Measurements from ENCODE around the gene NAXD.
"Not testable (repeated sequence)": the region's sequence is repeated elsewhere in the genome, so short reads cannot be mapped to it uniquely, and the experiment has no call there.

NAXD gene

DNA sequence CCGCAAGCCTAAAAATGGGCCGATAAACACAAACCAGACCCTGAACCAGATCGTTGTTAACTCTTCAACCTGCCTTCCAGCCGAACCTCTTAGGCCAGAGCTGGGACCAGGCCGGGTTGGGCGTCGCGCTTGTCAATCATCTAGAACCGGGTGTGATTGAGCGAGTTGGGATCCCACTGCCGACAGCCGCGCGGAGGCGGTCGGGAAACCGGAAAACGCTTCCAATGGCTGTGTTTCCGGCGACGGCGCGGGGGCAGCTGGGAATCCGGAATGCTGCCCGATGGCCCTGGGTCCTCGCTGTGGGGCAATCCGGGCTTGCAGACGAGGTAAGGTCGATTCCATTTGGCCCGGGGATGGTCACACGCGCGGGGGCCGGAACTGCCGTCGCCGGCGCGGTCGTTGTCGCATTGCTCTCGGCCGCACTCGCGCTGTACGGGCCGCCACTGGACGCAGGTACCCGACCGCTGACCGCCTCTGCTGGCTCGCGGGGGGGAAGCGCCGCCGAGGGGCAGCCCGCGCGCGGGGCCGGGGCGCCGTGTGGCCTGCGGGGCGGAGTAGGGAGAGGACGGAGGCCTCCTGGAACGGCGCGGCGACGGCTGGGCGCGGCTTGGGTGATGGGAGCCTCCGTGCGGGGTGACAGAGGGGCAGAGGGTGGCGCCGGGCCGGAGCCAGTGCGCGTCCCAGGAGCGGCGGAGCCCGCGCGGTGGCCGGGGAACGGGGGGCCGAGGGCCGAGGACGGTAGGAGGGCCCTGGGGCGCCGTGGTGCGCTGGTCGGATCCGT is at the start of gene NAXD:
TSS of gene NAXD (plus strand) at position 224 of the 781 bp plus-strand sequence. CDS start at position 281, 57 bp downstream.
- TF ChIP-seq CTCF (IDR thresholded peaks at IDR 0.05; ENCODE audit: insufficient read depth, low read length, poor library complexity, severe bottlenecking): no peak
- Histone ChIP-seq H3K36me3 (ENCODE audit: control insufficient read depth, insufficient read depth, low read length) (peaks cover 1% of the 10 kb centered on the region; the same call in 1 of the 2 replicates), H3K4me3 (replicated peaks; ENCODE audit: low read depth, low read length) (peak within 1 kb of the TSS; percentile 87), H3K27me3 (replicated peaks; ENCODE audit: control insufficient read depth, insufficient read depth, low read length) (no peaks in the 10 kb centered on the region)
- peak; percentile 90 for DNase-seq (ENCODE audit: extremely low read depth, insufficient read length)

DNA sequence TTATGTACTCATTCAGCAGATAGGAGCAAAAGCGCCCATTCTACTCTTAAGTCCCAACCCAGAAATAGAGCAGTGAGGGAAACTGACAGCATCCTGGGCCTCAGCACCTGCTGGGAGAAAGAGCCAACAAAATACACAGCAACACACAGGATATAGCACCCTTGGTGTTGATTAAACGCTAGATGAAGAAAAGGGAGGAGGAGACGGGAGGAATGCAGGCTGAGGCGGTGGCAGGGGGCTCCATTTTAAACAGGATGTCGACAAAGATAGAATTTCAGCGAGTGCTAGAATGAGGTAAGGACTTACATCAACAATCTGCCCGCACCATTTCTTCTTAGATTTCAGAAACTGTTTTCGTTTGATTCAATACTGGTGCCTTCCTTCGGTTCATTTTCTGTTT is 49.2 kb upstream of the NAXD start:
- Histone ChIP-seq H3K27me3 (replicated peaks; ENCODE audit: control insufficient read depth, insufficient read depth, low read length) (no peaks in the 10 kb centered on the region; the same call in 1 of the 2 replicates), H3K4me3 (replicated peaks; ENCODE audit: low read depth, low read length) (no peak overlapping the region), H3K36me3 (ENCODE audit: control insufficient read depth, insufficient read depth, low read length) (no peaks in the 10 kb centered on the region)
- TF ChIP-seq CTCF (IDR thresholded peaks at IDR 0.05; ENCODE audit: insufficient read depth, low read length, poor library complexity, severe bottlenecking): no peak
- no peak for DNase-seq (ENCODE audit: extremely low read depth, insufficient read length)

- H3K27me3 ChIP-seq (replicated peaks; ENCODE audit: control insufficient read depth, insufficient read depth, low read length): no peaks in the 10 kb centered on the region; the same call in none of the 2 replicates
- no peak for TF ChIP-seq CTCF (IDR thresholded peaks at IDR 0.05; ENCODE audit: insufficient read depth, low read length, poor library complexity, severe bottlenecking)
- DNase-seq (ENCODE audit: extremely low read depth, insufficient read length): no peak
- no peak overlapping the region for H3K4me3 ChIP-seq (replicated peaks; ENCODE audit: low read depth, low read length)
- no peaks in the 10 kb centered on the region for H3K36me3 ChIP-seq (ENCODE audit: control insufficient read depth, insufficient read depth, low read length)
Observed at GRCh38 chr13:110568612-110569011, 46.7 kb upstream of the NAXD start.

DNA sequence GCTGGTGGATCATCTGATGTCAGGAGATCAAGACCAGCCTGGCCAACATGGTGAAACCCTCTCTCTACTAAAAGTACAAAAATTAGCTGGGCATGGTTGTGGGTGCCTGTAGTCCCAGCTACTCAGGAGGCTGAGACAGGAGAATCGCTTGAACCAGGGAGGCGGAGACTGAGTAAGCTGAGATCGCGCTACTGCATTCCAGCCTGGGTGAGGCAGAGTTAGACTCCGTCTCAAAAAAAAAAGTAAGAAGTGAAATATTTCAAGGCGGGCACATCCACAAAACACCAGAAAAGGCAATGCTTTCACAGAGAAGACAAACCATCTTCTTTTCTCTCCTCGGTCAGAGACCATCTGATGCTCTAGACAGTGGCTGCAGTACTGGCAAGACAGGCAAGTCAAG is 45.4 kb upstream of the NAXD start:
- H3K27me3 ChIP-seq (replicated peaks; ENCODE audit: control insufficient read depth, insufficient read depth, low read length); H3K4me3 ChIP-seq (replicated peaks; ENCODE audit: low read depth, low read length); DNase-seq (ENCODE audit: extremely low read depth, insufficient read length); H3K36me3 ChIP-seq (ENCODE audit: control insufficient read depth, insufficient read depth, low read length): not testable (repeated sequence)

DNA sequence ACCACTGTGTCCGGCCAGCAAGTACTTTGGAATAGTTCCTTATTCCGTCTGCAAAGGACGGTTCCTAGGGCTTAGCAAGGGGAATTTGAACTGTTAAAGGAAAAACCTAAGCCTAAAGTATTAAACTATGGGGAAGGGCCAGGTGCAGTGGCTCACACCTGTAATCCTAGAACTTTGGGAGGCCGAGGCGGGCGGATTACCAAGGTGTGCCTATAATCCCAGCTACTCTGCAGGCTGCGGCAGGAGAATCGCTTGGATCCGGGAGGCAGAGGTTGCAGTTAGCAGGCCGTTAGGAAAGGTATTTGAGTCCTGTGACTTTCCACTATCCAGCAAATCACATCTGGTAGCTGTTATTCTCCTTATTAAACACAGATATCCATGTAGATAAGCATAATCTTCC is 44.5 kb upstream of the NAXD start:
- Histone ChIP-seq H3K27me3 (replicated peaks; ENCODE audit: control insufficient read depth, insufficient read depth, low read length) (no peaks in the 10 kb centered on the region; the same call in 1 of the 2 replicates), H3K4me3 (replicated peaks; ENCODE audit: low read depth, low read length) (no peak overlapping the region), H3K36me3 (ENCODE audit: control insufficient read depth, insufficient read depth, low read length) (no peaks in the 10 kb centered on the region)
- DNase-seq (ENCODE audit: extremely low read depth, insufficient read length): no peak
- TF ChIP-seq CTCF (IDR thresholded peaks at IDR 0.05; ENCODE audit: insufficient read depth, low read length, poor library complexity, severe bottlenecking): no peak

DNA sequence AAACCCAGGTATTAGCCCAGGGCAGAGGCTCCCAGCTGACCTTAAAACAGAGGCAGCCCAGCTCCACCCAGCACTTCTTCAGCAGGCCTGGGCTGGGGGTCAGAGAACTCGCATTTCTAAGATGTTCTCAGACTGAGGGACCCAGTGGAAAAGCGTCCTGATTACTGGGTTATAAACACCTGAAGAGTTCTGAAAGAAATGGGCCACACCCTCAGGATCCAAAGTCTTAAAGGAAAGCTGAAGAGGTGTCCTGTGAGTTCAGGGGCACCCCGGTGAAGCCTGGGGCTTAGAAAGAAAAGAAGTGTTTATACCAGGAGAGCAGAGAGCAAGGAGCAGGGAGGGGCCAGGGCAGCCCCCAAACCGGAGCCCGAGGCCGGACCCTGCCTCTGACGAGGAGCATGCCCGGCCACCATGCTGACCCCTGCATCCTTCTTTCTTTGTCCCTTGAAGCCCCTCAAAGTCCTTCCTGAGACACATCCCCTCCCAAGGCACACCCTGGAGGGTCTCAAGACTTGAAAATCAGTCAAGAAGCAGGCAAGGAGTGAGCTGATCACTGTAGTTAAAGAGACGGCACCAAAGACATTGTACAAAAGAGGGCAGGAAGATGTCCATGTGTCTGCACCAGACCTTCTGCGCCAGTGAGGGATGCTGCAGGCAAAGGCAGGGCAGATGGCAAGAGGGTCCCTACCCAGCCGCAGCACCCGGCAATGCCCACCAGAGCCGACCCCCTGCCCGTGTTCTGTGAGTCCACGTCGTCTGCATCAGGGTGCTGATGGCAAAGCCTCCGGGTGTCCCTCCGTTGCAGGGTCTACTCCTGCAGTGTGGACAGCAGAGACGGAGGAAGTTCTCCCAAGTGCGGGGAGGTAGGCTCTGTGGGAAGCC is 43.2 kb upstream of the NAXD start:
- H3K36me3 ChIP-seq (ENCODE audit: control insufficient read depth, insufficient read depth, low read length): no peaks in the 10 kb centered on the region
- no peak for TF ChIP-seq CTCF (IDR thresholded peaks at IDR 0.05; ENCODE audit: insufficient read depth, low read length, poor library complexity, severe bottlenecking)
- no peak for DNase-seq (ENCODE audit: extremely low read depth, insufficient read length)
- no peaks in the 10 kb centered on the region; the same call in 1 of the 2 replicates for H3K27me3 ChIP-seq (replicated peaks; ENCODE audit: control insufficient read depth, insufficient read depth, low read length)
- no peak overlapping the region for H3K4me3 ChIP-seq (replicated peaks; ENCODE audit: low read depth, low read length)

Data from GM06990 (cell line).